GM23338 (cell line): ENCODE measurements around the gene PKHD1. TPM values are rescaled to one million over a fixed set of nuclear protein-coding genes. Genes with fewer than 3 reads are reported as not detected.
A peak's percentile ranks its signal among the peaks of the same experiment; 100 is the strongest.

ENCODE experiments used
- ATAC-seq: fragments of 200-7000 bp; cut with Tn5 transposase; 3 replicates; pipeline ENCODE4 v1.9.1; 2020
- DNase-seq: peaks from one replicate; pipeline ENCODE4 v3.0.0-alpha.2; 2015; ENCODE audit warnings: low spot score
- H2AFZ ChIP-seq: fragments of 200-600 bp; sonication (generic); 2 replicates; pipeline ENCODE4 v1.8.0; 2016; ENCODE audit warnings: antibody characterized with exemption, mild to moderate bottlenecking, moderate library complexity
- H3F3A ChIP-seq: fragments of 200-600 bp; sonication (generic); replicated peaks from 2 replicates; pipeline ENCODE4 v1.8.0; 2017; ENCODE audit warnings: antibody characterized with exemption, mixed run types, low read depth
- H3K27ac ChIP-seq: fragments of 200-600 bp; sonication (generic); 2 replicates; pipeline ENCODE4 v1.6.1; 2016; ENCODE audit warnings: low read depth
- H3K27me3 ChIP-seq: fragments of 200-600 bp; sonication (generic); 2 replicates; pipeline ENCODE4 v1.8.0; 2016; ENCODE audit warnings: mild to moderate bottlenecking, mixed run types, moderate library complexity; ENCODE audit not compliant: insufficient read depth
- H3K36me3 ChIP-seq: fragments of 200-600 bp; sonication (generic); 2 replicates; pipeline ENCODE4 v1.8.0; 2016; ENCODE audit warnings: mild to moderate bottlenecking; ENCODE audit not compliant: insufficient read depth
- H3K4me1 ChIP-seq: fragments of 200-600 bp; sonication (generic); 2 replicates; pipeline ENCODE4 v1.8.0; 2016; ENCODE audit warnings: mild to moderate bottlenecking, moderate library complexity; ENCODE audit not compliant: insufficient read depth
- H3K4me2 ChIP-seq: fragments of 200-600 bp; sonication (generic); 2 replicates; pipeline ENCODE4 v1.7.1; 2017; ENCODE audit warnings: mixed run types
- H3K4me3 ChIP-seq: fragments of 200-600 bp; sonication (generic); 2 replicates; pipeline ENCODE4 v1.6.1; 2016; ENCODE audit warnings: mixed run types
- H3K79me2 ChIP-seq: fragments of 200-600 bp; sonication (generic); replicated peaks from 2 replicates; pipeline ENCODE4 v1.8.0; 2017; ENCODE audit warnings: mild to moderate bottlenecking; ENCODE audit not compliant: insufficient read depth
- H3K9me2 ChIP-seq: fragments of 200-600 bp; sonication (generic); 2 replicates; pipeline ENCODE4 v1.8.0; 2017; ENCODE audit not compliant: insufficient read depth
- H4K20me1 ChIP-seq: fragments of 200-600 bp; sonication (generic); replicated peaks from 2 replicates; pipeline ENCODE4 v1.8.0; 2017; ENCODE audit warnings: mild to moderate bottlenecking; ENCODE audit not compliant: insufficient read depth
- H3K27ac Mint-ChIP-seq: 2 replicates; pipeline ENCODE4 v1.8.0; 2020; ENCODE audit warnings: inconsistent platforms, mild to moderate bottlenecking, moderate library complexity, mixed read lengths
- H3K27me3 Mint-ChIP-seq: 3 replicates; pipeline ENCODE4 v1.8.0; 2022; ENCODE audit warnings: low read depth, mild to moderate bottlenecking, moderate library complexity, mixed read lengths, inconsistent platforms; ENCODE audit not compliant: insufficient read depth, poor library complexity
- H3K36me3 Mint-ChIP-seq: 3 replicates; pipeline ENCODE4 v1.8.0; 2021; ENCODE audit warnings: low read depth, mild to moderate bottlenecking, inconsistent platforms, moderate library complexity, mixed read lengths
- H3K4me1 Mint-ChIP-seq: 3 replicates; pipeline ENCODE4 v1.8.0; 2020; ENCODE audit warnings: mild to moderate bottlenecking, inconsistent platforms, mixed read lengths
- H3K4me3 Mint-ChIP-seq: 3 replicates; pipeline ENCODE4 v1.8.0; 2021; ENCODE audit warnings: moderate library complexity, mild to moderate bottlenecking, inconsistent platforms, mixed read lengths
- H3K9me3 Mint-ChIP-seq: 3 replicates; pipeline ENCODE4 v1.8.0; 2020; ENCODE audit warnings: moderate library complexity, mild to moderate bottlenecking, inconsistent platforms, mixed read lengths
- CREB1 ChIP-seq: fragments of 250-450 bp; sonication (Bioruptor Pico); IDR thresholded peaks from 2 replicates; pipeline ENCODE4 v1.5.0; 2020; ENCODE audit warnings: low read depth, mild to moderate bottlenecking, moderate library complexity
- EZH2 ChIP-seq: fragments of 200-600 bp; sonication (generic); IDR thresholded peaks from one replicate; pipeline ENCODE4 v1.8.0; 2017; ENCODE audit warnings: antibody characterized with exemption, mild to moderate bottlenecking, low read depth; ENCODE audit not compliant: unreplicated experiment
- EZH2phosphoT487 ChIP-seq: fragments of 200-600 bp; sonication (generic); IDR thresholded peaks from one replicate; pipeline ENCODE4 v1.8.1; 2018; ENCODE audit warnings: antibody characterized with exemption; ENCODE audit not compliant: unreplicated experiment
- JUNB ChIP-seq: IDR thresholded peaks from one replicate; pipeline ENCODE4 v1.6.1; 2016; ENCODE audit warnings: antibody characterized with exemption; ENCODE audit not compliant: unreplicated experiment
- NANOG ChIP-seq: IDR thresholded peaks from 2 replicates; pipeline ENCODE4 v1.6.1; 2016; ENCODE audit warnings: antibody characterized with exemption, borderline replicate concordance
- POLR2AphosphoS5 ChIP-seq: IDR thresholded peaks from 2 replicates; pipeline ENCODE4 v1.6.1; 2016; ENCODE audit warnings: antibody characterized with exemption, low read depth
- REST ChIP-seq: IDR thresholded peaks from one replicate; pipeline ENCODE4 v1.6.1; 2018; ENCODE audit warnings: antibody characterized with exemption; ENCODE audit not compliant: unreplicated experiment
- STAT1 ChIP-seq: IDR thresholded peaks from one replicate; pipeline ENCODE4 v1.6.1; 2016; ENCODE audit warnings: antibody characterized with exemption; ENCODE audit not compliant: unreplicated experiment
- ZNF114 ChIP-seq: fragments of 250-450 bp; sonication (Bioruptor Pico); IDR thresholded peaks from 2 replicates; pipeline ENCODE4 v1.5.0; 2020; ENCODE audit warnings: mild to moderate bottlenecking, moderate library complexity
- ZNF331 ChIP-seq: fragments of 250-450 bp; sonication (Bioruptor Pico); IDR thresholded peaks from 2 replicates; pipeline ENCODE4 v1.5.0; 2020; ENCODE audit warnings: low read depth, mild to moderate bottlenecking, moderate library complexity
- polyA plus RNA-seq: library from polyadenylated mRNA; unstranded; fragments of >200 nt; fragmentation: Nextera tagmentation; extraction: Ambion mirVana; gene quantifications from 2 replicates; pipeline ENCODE4 v1.2.1, GENCODE V29; 2016
- total RNA-seq: library from RNA; depleted of rRNA; stranded (reverse); fragments of >200 nt; shearing (Covaris generic); gene quantifications from 2 replicates; pipeline ENCODE4 v1.2.3, GENCODE V29; 2014
- TF ChIP-seq, protein P1 (sequence below), 2 experiments: fragments of 200-600 bp in 1 of 2; sonication (generic) in 1 of 2; conservative IDR thresholded peaks; 2 replicates each; pipeline versions ENCODE4 v1.5.1 to v1.6.1; 2016 to 2017; ENCODE audit warnings: antibody characterized with exemption in 2 of 2, low read depth in 2 of 2, mild to moderate bottlenecking in 2 of 2, moderate library complexity in 1 of 2
- TF ChIP-seq, protein P2 (sequence below): IDR thresholded peaks from 2 replicates; pipeline ENCODE4 v1.6.1; 2016; ENCODE audit warnings: antibody characterized with exemption

PKHD1 gene
- total and polyA plus RNA-seq, 2 experiments from 2014 or later: 0.03 to 0.07 TPM

GRCh38 chr6:51842804-51843378 lies 244.5 kb downstream of the PKHD1 start:
- Mint-ChIP-seq H3K4me3 (no peak overlapping the region), H3K36me3 (no peaks in the 10 kb centered on the region), H3K9me3 (no peaks in the 10 kb centered on the region), H3K4me1 (peaks cover 38% of the 10 kb centered on the region), H3K27ac (no peak overlapping the region; the same call in 1 of the 2 replicates), H3K27me3 (peaks cover 1% of the 10 kb centered on the region)
- ATAC-seq: no peak
- no peaks in the 10 kb centered on the region for H4K20me1 ChIP-seq
- TF ChIP-seq EZH2phosphoT487: no peak
- H3K9me2 ChIP-seq: no peaks in the 10 kb centered on the region
- no peaks in the 10 kb centered on the region for H3K79me2 ChIP-seq
- H3K4me2 ChIP-seq: no peak overlapping the region
- no peaks in the 10 kb centered on the region for H3K36me3 ChIP-seq
- peaks cover 16% of the 10 kb centered on the region for H3K4me1 ChIP-seq
- H3K27me3 ChIP-seq: no peaks in the 10 kb centered on the region
- H3F3A ChIP-seq: no peaks in the 10 kb centered on the region
- DNase-seq: no peak
- peak overlapping the region; percentile 21; the same call in 1 of the 2 replicates for H2AFZ ChIP-seq
- no peak overlapping the region for H3K4me3 ChIP-seq
- H3K27ac ChIP-seq: no peak overlapping the region

- H3K9me2 ChIP-seq: no peaks in the 10 kb centered on the region
- no peaks in the 10 kb centered on the region for H3K79me2 ChIP-seq
- H3K27me3 ChIP-seq: no peaks in the 10 kb centered on the region
- no peak overlapping the region for H3K4me2 ChIP-seq
- no peaks in the 10 kb centered on the region for H3K36me3 Mint-ChIP-seq
- peaks cover 1% of the 10 kb centered on the region for H3K27me3 Mint-ChIP-seq
- H3K27ac ChIP-seq: no peak overlapping the region
- ATAC-seq (peak; percentile 24), DNase-seq (no peak)
- H2AFZ ChIP-seq: peak overlapping the region; percentile 67
- no peaks in the 10 kb centered on the region for H3K9me3 Mint-ChIP-seq
- no peaks in the 10 kb centered on the region for H3F3A ChIP-seq
- no peak overlapping the region for H3K4me3 Mint-ChIP-seq
- H3K4me1 ChIP-seq: peaks cover 16% of the 10 kb centered on the region
- H3K4me3 ChIP-seq: no peak overlapping the region
- H3K27ac Mint-ChIP-seq: peak overlapping the region; percentile 38; the same call in 1 of the 2 replicates
- peaks cover 38% of the 10 kb centered on the region for H3K4me1 Mint-ChIP-seq
- H4K20me1 ChIP-seq: no peaks in the 10 kb centered on the region
- H3K36me3 ChIP-seq: no peaks in the 10 kb centered on the region
- TF ChIP-seq ZNF331 (CRISPR knock-in tag): no peak
- no peak for TF ChIP-seq REST
- TF ChIP-seq JUNB: no peak
- TF ChIP-seq, protein P1, sequence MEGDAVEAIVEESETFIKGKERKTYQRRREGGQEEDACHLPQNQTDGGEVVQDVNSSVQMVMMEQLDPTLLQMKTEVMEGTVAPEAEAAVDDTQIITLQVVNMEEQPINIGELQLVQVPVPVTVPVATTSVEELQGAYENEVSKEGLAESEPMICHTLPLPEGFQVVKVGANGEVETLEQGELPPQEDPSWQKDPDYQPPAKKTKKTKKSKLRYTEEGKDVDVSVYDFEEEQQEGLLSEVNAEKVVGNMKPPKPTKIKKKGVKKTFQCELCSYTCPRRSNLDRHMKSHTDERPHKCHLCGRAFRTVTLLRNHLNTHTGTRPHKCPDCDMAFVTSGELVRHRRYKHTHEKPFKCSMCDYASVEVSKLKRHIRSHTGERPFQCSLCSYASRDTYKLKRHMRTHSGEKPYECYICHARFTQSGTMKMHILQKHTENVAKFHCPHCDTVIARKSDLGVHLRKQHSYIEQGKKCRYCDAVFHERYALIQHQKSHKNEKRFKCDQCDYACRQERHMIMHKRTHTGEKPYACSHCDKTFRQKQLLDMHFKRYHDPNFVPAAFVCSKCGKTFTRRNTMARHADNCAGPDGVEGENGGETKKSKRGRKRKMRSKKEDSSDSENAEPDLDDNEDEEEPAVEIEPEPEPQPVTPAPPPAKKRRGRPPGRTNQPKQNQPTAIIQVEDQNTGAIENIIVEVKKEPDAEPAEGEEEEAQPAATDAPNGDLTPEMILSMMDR (conservative IDR thresholded peaks at IDR 0.05; ENCODE audit: low read depth in 2 of 2): no peak
- no peak for TF ChIP-seq EZH2phosphoT487
- no peak for TF ChIP-seq ZNF114 (CRISPR knock-in tag)
- TF ChIP-seq EZH2: no peak
- TF ChIP-seq POLR2AphosphoS5: no peak
- no peak for TF ChIP-seq NANOG
- no peak for TF ChIP-seq CREB1 (CRISPR knock-in tag)
- TF ChIP-seq, protein P2, sequence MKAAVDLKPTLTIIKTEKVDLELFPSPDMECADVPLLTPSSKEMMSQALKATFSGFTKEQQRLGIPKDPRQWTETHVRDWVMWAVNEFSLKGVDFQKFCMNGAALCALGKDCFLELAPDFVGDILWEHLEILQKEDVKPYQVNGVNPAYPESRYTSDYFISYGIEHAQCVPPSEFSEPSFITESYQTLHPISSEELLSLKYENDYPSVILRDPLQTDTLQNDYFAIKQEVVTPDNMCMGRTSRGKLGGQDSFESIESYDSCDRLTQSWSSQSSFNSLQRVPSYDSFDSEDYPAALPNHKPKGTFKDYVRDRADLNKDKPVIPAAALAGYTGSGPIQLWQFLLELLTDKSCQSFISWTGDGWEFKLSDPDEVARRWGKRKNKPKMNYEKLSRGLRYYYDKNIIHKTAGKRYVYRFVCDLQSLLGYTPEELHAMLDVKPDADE: no peak
- TF ChIP-seq STAT1: no peak
Observed at GRCh38 chr6:51842061-51842803, 245.2 kb downstream of the PKHD1 start.
